Activated T-helper 1 cell treated with anti-CD3 and anti-CD28 coated beads, Interleukin-12 subunit alpha, Interleukin-12 subunit beta, Interleukin-2, Interleukin-4 antibody, amounts not matched to agents 30 ng/mL and 10 ng/mL and 1 ng/mL, durations not matched to agents 14 hours and 24 hours and 36 hours (primary cell): ENCODE measurements around the gene UTF1. TPM values are rescaled to one million over a fixed set of nuclear protein-coding genes. Genes with fewer than 3 reads are reported as not detected.
A peak's percentile ranks its signal among the peaks of the same experiment; 100 is the strongest.

Experiments used
- DNase-seq: peaks from one replicate; pipeline ENCODE4 v3.0.0; 2021; ENCODE audit warnings: low spot score
- H3K27ac Mint-ChIP-seq: one replicate; pipeline ENCODE4 v1.8.0; 2021; ENCODE audit warnings: mild to moderate bottlenecking, mixed read lengths
- H3K27me3 Mint-ChIP-seq: one replicate; pipeline ENCODE4 v1.8.0; 2022; ENCODE audit warnings: mild to moderate bottlenecking, moderate library complexity, mixed read lengths; ENCODE audit not compliant: insufficient read depth
- H3K36me3 Mint-ChIP-seq: one replicate; pipeline ENCODE4 v1.8.0; 2021; ENCODE audit warnings: low read depth, mixed read lengths
- H3K4me1 Mint-ChIP-seq: one replicate; pipeline ENCODE4 v1.8.0; 2021; ENCODE audit warnings: low read depth, mixed read lengths
- H3K4me3 Mint-ChIP-seq: one replicate; pipeline ENCODE4 v1.8.0; 2021; ENCODE audit warnings: mild to moderate bottlenecking, moderate library complexity, mixed read lengths
- H3K9me3 Mint-ChIP-seq: one replicate; pipeline ENCODE4 v1.8.0; 2021; ENCODE audit warnings: mixed read lengths
- intact Hi-C: fragments of 100-400 bp; cut with micrococcal nuclease; formaldehyde crosslinking; loops from one replicate; pipeline ENCODE4 v1.15.1; 2024
- total RNA-seq: library from RNA; stranded (reverse); gene quantifications from 2 replicates; pipeline ENCODE4 v1.2.3, GENCODE V29; 2022

The UTF1 gene
- total RNA-seq, 1 donor from 2014 or later = not detected

- intact Hi-C loops = no loop called here
- no peak overlapping the region for H3K27ac Mint-ChIP-seq
Observed at GRCh38 chr10:133242611-133243356, 12.8 kb downstream of the UTF1 start.

GRCh38 chr10:133243593-133243992 is 13.6 kb downstream of the UTF1 start:
- H3K4me1 Mint-ChIP-seq = peaks cover 13% of the 10 kb centered on the region
- no peak for DNase-seq
- H3K27me3 Mint-ChIP-seq = peaks cover 33% of the 10 kb centered on the region
- intact Hi-C loops = no loop called here
- no peaks in the 10 kb centered on the region for H3K36me3 Mint-ChIP-seq
- no peaks in the 10 kb centered on the region for H3K9me3 Mint-ChIP-seq
- H3K27ac Mint-ChIP-seq = no peak overlapping the region
- no peak overlapping the region for H3K4me3 Mint-ChIP-seq

More at GRCh38 chr10:133242611-133243356, 12.8 kb downstream of the UTF1 start:
- peaks cover 37% of the 10 kb centered on the region for H3K27me3 Mint-ChIP-seq
- peaks cover 13% of the 10 kb centered on the region for H3K4me1 Mint-ChIP-seq
- H3K4me3 Mint-ChIP-seq = no peak overlapping the region
- H3K36me3 Mint-ChIP-seq = no peaks in the 10 kb centered on the region
- no peaks in the 10 kb centered on the region for H3K9me3 Mint-ChIP-seq
- no peak for DNase-seq

GRCh38 chr10:133245439-133246235 is 15.6 kb downstream of the UTF1 start:
- no peaks in the 10 kb centered on the region for H3K9me3 Mint-ChIP-seq
- no peak overlapping the region for H3K4me3 Mint-ChIP-seq
- intact Hi-C loops = no loop called here
- peaks cover 24% of the 10 kb centered on the region for H3K27me3 Mint-ChIP-seq
- no peak overlapping the region for H3K27ac Mint-ChIP-seq
- H3K36me3 Mint-ChIP-seq = no peaks in the 10 kb centered on the region
- peaks cover 12% of the 10 kb centered on the region for H3K4me1 Mint-ChIP-seq
- DNase-seq = no peak

GRCh38 chr10:133246236-133246626 is 16.2 kb downstream of the UTF1 start:
- Mint-ChIP-seq H3K36me3 (no peaks in the 10 kb centered on the region), H3K27ac (no peak overlapping the region), H3K9me3 (no peaks in the 10 kb centered on the region), H3K4me3 (no peak overlapping the region), H3K4me1 (peaks cover 6% of the 10 kb centered on the region), H3K27me3 (peaks cover 18% of the 10 kb centered on the region)
- DNase-seq = no peak
- intact Hi-C loops = no loop called here

- DNase-seq = no peak
- Mint-ChIP-seq H3K4me3 (no peak overlapping the region), H3K27ac (no peak overlapping the region), H3K27me3 (peaks cover 6% of the 10 kb centered on the region), H3K36me3 (no peaks in the 10 kb centered on the region), H3K9me3 (no peaks in the 10 kb centered on the region), H3K4me1 (no peaks in the 10 kb centered on the region)
- intact Hi-C loops = no loop called here
Observed at GRCh38 chr10:133247681-133248333, 17.8 kb downstream of the UTF1 start.

GRCh38 chr10:133248334-133248715 is 18.3 kb downstream of the UTF1 start:
- Mint-ChIP-seq H3K27me3 (peaks cover 6% of the 10 kb centered on the region), H3K4me1 (no peaks in the 10 kb centered on the region), H3K9me3 (no peaks in the 10 kb centered on the region), H3K27ac (no peak overlapping the region), H3K4me3 (no peak overlapping the region), H3K36me3 (no peaks in the 10 kb centered on the region)
- intact Hi-C loops = no loop called here
- DNase-seq = no peak

GRCh38 chr10:133249094-133249780 is 19.2 kb downstream of the UTF1 start:
- no peak for DNase-seq
- Mint-ChIP-seq H3K27ac (no peak overlapping the region), H3K4me3 (no peak overlapping the region), H3K4me1 (no peaks in the 10 kb centered on the region), H3K27me3 (peaks cover 6% of the 10 kb centered on the region), H3K36me3 (no peaks in the 10 kb centered on the region), H3K9me3 (no peaks in the 10 kb centered on the region)
- intact Hi-C loops = no loop called here

GRCh38 chr10:133249975-133250754 is 20.1 kb downstream of the UTF1 start:
- Mint-ChIP-seq H3K36me3 (no peaks in the 10 kb centered on the region), H3K27ac (peak overlapping the region; percentile 5), H3K4me1 (no peaks in the 10 kb centered on the region), H3K27me3 (peaks cover 6% of the 10 kb centered on the region), H3K4me3 (no peak overlapping the region), H3K9me3 (no peaks in the 10 kb centered on the region)
- intact Hi-C loops = no loop called here
- no peak for DNase-seq

- no peaks in the 10 kb centered on the region for H3K4me1 Mint-ChIP-seq
- DNase-seq = no peak
- H3K36me3 Mint-ChIP-seq = no peaks in the 10 kb centered on the region
- peaks cover 3% of the 10 kb centered on the region for H3K27me3 Mint-ChIP-seq
- intact Hi-C loops = no loop called here
- H3K9me3 Mint-ChIP-seq = no peaks in the 10 kb centered on the region
- no peak overlapping the region for H3K4me3 Mint-ChIP-seq
- H3K27ac Mint-ChIP-seq = no peak overlapping the region
Observed at GRCh38 chr10:133251388-133252222, 21.6 kb downstream of the UTF1 start.

- Mint-ChIP-seq H3K9me3 (no peaks in the 10 kb centered on the region), H3K27me3 (peaks cover 5% of the 10 kb centered on the region), H3K4me3 (no peak overlapping the region), H3K36me3 (no peaks in the 10 kb centered on the region), H3K27ac (no peak overlapping the region), H3K4me1 (no peaks in the 10 kb centered on the region)
- no peak for DNase-seq
- intact Hi-C loops = no loop called here
Observed at GRCh38 chr10:133252223-133252552, 22.2 kb downstream of the UTF1 start.

- Mint-ChIP-seq H3K27ac (no peak overlapping the region), H3K36me3 (no peaks in the 10 kb centered on the region), H3K4me1 (no peaks in the 10 kb centered on the region), H3K4me3 (no peak overlapping the region), H3K9me3 (no peaks in the 10 kb centered on the region), H3K27me3 (peaks cover 5% of the 10 kb centered on the region)
- intact Hi-C loops = no loop called here
- DNase-seq = no peak
Observed at GRCh38 chr10:133253361-133253955, 23.4 kb downstream of the UTF1 start.
